KMS-11 (cell line): ENCODE data around the gene HBP1.

Experiments used
- H2AFZ ChIP-seq: fragments of 200-600 bp; sonication (generic); 2 replicates; pipeline ENCODE4 v1.6.1; 2016; ENCODE audit warnings: antibody characterized with exemption, mixed run types, low read depth
- H3K27ac ChIP-seq: fragments of 200-600 bp; sonication (generic); 2 replicates; pipeline ENCODE4 v1.6.1; 2016; ENCODE audit warnings: mild to moderate bottlenecking, mixed run types
- H3K27me3 ChIP-seq: fragments of 200-600 bp; sonication (generic); 2 replicates; pipeline ENCODE4 v1.6.1; 2017; ENCODE audit warnings: mild to moderate bottlenecking, low read depth, mixed run types, moderate library complexity; ENCODE audit not compliant: insufficient read depth
- H3K36me3 ChIP-seq: fragments of 200-600 bp; sonication (generic); 2 replicates; pipeline ENCODE4 v1.6.1; 2017; ENCODE audit warnings: mild to moderate bottlenecking, mixed run types; ENCODE audit not compliant: insufficient read depth
- H3K4me1 ChIP-seq: fragments of 200-600 bp; sonication (generic); 2 replicates; pipeline ENCODE4 v1.6.1; 2016; ENCODE audit warnings: mild to moderate bottlenecking, low read depth, mixed run types; ENCODE audit not compliant: poor library complexity, severe bottlenecking
- H3K4me2 ChIP-seq: fragments of 200-600 bp; sonication (generic); 2 replicates; pipeline ENCODE4 v1.7.0; 2016; ENCODE audit warnings: mild to moderate bottlenecking, mixed run types
- H3K4me3 ChIP-seq: fragments of 200-600 bp; sonication (generic); IDR thresholded peaks from 2 replicates; pipeline ENCODE4 v1.6.1; 2017; ENCODE audit warnings: low read depth, low read length, mixed read lengths; ENCODE audit not compliant: insufficient read depth
- H3K79me2 ChIP-seq: fragments of 200-600 bp; sonication (generic); 2 replicates; pipeline ENCODE4 v1.6.1; 2016; ENCODE audit warnings: low read depth, mixed run types; ENCODE audit not compliant: insufficient read depth
- H3K9ac ChIP-seq: fragments of 200-600 bp; sonication (generic); 2 replicates; pipeline ENCODE4 v1.6.1; 2016; ENCODE audit warnings: mild to moderate bottlenecking, mixed run types
- H4K20me1 ChIP-seq: fragments of 200-600 bp; sonication (generic); 2 replicates; pipeline ENCODE4 v1.6.1; 2016; ENCODE audit warnings: mild to moderate bottlenecking, mixed run types; ENCODE audit not compliant: insufficient read depth
- TF ChIP-seq, protein P1 (sequence below): fragments of 200-600 bp; sonication (generic); conservative IDR thresholded peaks from 2 replicates; pipeline ENCODE4 v1.6.1; 2017; ENCODE audit warnings: low read depth, mild to moderate bottlenecking, antibody characterized with exemption, low read length, moderate library complexity, mixed read lengths

Gene HBP1

GRCh38 chr7:107168233-107169119, at the start of gene HBP1:
Gene HBP1 (plus strand): TSS chr7:107169003. CDS start chr7:107179894, 10,891 bp downstream.
- H3K36me3 ChIP-seq: no peaks in the 10 kb centered on the region
- peak within 1 kb of the TSS; percentile 89 for H2AFZ ChIP-seq
- H3K79me2 ChIP-seq: peaks cover 34% of the 10 kb centered on the region
- H3K27ac ChIP-seq: peak within 1 kb of the TSS; percentile 77
- H3K9ac ChIP-seq: peak within 1 kb of the TSS; percentile 71
- no peaks in the 10 kb centered on the region for H3K27me3 ChIP-seq
- H4K20me1 ChIP-seq: peaks cover 7% of the 10 kb centered on the region; the same call in 1 of the 2 replicates
- no peak within 1 kb of the TSS for H3K4me3 ChIP-seq
- H3K4me2 ChIP-seq: peak within 1 kb of the TSS; percentile 87
- peaks cover 37% of the 10 kb centered on the region for H3K4me1 ChIP-seq
- TF ChIP-seq, protein P1, sequence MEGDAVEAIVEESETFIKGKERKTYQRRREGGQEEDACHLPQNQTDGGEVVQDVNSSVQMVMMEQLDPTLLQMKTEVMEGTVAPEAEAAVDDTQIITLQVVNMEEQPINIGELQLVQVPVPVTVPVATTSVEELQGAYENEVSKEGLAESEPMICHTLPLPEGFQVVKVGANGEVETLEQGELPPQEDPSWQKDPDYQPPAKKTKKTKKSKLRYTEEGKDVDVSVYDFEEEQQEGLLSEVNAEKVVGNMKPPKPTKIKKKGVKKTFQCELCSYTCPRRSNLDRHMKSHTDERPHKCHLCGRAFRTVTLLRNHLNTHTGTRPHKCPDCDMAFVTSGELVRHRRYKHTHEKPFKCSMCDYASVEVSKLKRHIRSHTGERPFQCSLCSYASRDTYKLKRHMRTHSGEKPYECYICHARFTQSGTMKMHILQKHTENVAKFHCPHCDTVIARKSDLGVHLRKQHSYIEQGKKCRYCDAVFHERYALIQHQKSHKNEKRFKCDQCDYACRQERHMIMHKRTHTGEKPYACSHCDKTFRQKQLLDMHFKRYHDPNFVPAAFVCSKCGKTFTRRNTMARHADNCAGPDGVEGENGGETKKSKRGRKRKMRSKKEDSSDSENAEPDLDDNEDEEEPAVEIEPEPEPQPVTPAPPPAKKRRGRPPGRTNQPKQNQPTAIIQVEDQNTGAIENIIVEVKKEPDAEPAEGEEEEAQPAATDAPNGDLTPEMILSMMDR: no peak

DNA sequence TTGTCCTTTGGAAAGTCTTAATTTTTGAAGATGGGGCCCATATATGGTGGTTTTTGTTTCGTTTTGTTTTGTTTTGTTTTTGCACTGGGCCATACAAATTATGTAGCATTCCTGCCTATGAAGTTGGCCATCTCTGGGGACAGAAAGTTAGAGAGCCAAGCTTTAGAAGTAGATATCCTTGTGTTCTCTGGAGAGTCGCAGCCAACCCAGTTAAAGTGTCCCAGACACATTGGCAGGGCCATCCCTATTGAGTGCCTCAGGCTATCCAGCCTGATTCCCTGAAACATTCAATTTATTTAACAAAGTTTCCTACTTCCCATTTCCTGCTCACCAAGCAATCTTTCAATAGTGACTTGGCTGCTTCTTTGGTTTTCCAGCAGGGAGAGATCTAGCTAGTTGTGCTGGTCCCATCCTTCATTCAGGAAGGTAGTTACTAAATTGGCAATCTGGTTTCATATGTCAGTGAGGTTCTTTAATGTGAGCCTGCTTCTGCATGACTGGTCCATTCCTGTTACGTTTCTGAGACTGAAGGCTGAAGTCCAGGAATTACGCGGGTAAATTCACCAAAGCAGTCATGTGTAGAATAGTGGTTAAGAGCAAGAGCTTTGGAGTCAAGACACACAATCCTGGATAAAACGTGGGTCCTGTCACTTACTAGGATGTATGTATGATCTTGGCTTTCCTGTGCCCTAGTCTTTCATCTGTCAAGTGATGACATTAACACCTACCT, 49.3 kb upstream of the HBP1 start:
- H3K4me2 ChIP-seq: no peak overlapping the region
- no peaks in the 10 kb centered on the region for H3K27me3 ChIP-seq
- no peak overlapping the region for H3K9ac ChIP-seq
- H3K79me2 ChIP-seq: no peaks in the 10 kb centered on the region
- TF ChIP-seq, protein P1: no peak
- no peaks in the 10 kb centered on the region for H4K20me1 ChIP-seq
- no peak overlapping the region for H3K4me3 ChIP-seq
- H3K27ac ChIP-seq: no peak overlapping the region
- H3K36me3 ChIP-seq: no peaks in the 10 kb centered on the region
- H3K4me1 ChIP-seq: no peaks in the 10 kb centered on the region
- no peak overlapping the region for H2AFZ ChIP-seq

GRCh38 chr7:107122486-107122911, 46.3 kb upstream of the HBP1 start:
- Histone ChIP-seq H3K4me1 (peaks cover 24% of the 10 kb centered on the region), H2AFZ (no peak overlapping the region), H3K4me2 (no peak overlapping the region), H4K20me1 (no peaks in the 10 kb centered on the region), H3K9ac (no peak overlapping the region), H3K79me2 (no peaks in the 10 kb centered on the region), H3K27ac (no peak overlapping the region), H3K36me3 (no peaks in the 10 kb centered on the region), H3K4me3 (no peak overlapping the region), H3K27me3 (no peaks in the 10 kb centered on the region)
- TF ChIP-seq, protein P1: no peak

DNA sequence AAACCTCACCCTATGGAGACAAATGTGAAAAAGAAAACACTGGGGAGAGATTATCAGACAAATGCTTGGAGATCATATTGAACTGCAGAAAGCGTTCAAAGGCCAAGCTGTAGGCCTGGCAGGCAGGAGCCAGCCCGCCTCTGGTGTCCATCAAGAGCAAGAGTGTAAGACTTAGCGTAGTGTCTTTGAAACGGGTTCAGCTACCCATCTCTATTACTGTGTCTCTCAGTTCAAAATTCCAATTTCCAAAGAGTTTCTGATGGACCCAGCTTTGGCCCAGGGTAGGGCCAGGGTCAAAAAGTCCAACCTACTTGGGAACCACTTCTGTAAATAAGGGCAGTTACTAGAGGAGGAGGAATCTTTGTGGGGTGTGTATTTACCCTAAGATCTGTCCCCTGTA, 45.4 kb upstream of the HBP1 start:
- H4K20me1 ChIP-seq: no peaks in the 10 kb centered on the region
- TF ChIP-seq, protein P1: no peak
- no peak overlapping the region for H3K4me2 ChIP-seq
- H3K4me3 ChIP-seq: no peak overlapping the region
- H3K27ac ChIP-seq: no peak overlapping the region
- H3K27me3 ChIP-seq: no peaks in the 10 kb centered on the region
- peaks cover 26% of the 10 kb centered on the region for H3K4me1 ChIP-seq
- no peak overlapping the region for H2AFZ ChIP-seq
- no peaks in the 10 kb centered on the region for H3K79me2 ChIP-seq
- no peak overlapping the region for H3K9ac ChIP-seq
- H3K36me3 ChIP-seq: no peaks in the 10 kb centered on the region
